Right cardiac atrium (tissue), 5 donors: ENCODE data around the gene PMIS2. TPM values are rescaled to one million over a fixed set of nuclear protein-coding genes. Genes with fewer than 3 reads are reported as not detected.

Experiments
- ATAC-seq, 2 donors: fragments of 200-7000 bp; cut with Tn5 transposase; one replicate each; pipeline versions ENCODE4 v1.8.0 to v1.9.1; 2020; ENCODE audit warnings: moderate library complexity in 2 of 2, mild to moderate bottlenecking in 1 of 2
- DNase-seq, 3 donors: peaks; one replicate each; pipeline ENCODE4 v3.0.0-alpha.2; 2020
- H3K27ac ChIP-seq: one replicate; pipeline ENCODE4 v1.5.1; 2013; ENCODE audit warnings: mild to moderate bottlenecking, low read length, control low read depth, moderate library complexity
- H3K27me3 ChIP-seq: one replicate; pipeline ENCODE4 v1.6.1; 2013; ENCODE audit not compliant: control insufficient read depth, insufficient read depth
- H3K4me1 ChIP-seq: one replicate; pipeline ENCODE4 v1.6.1; 2013; ENCODE audit warnings: low read length; ENCODE audit not compliant: control insufficient read depth, insufficient read depth
- H3K4me3 ChIP-seq: one replicate; pipeline ENCODE4 v1.5.1; 2013; ENCODE audit warnings: low read length, control low read depth
- H3K9me3 ChIP-seq: one replicate; pipeline ENCODE4 v1.6.1; 2013; ENCODE audit warnings: low read length; ENCODE audit not compliant: control insufficient read depth
- WGBS: extraction: QIAGEN DNeasy Blood & Tissue Kit; methylation state at CpG from one replicate; pipeline ENCODE4 v1.1.7; 2013; 5-methylcytosine and 5-hydroxymethylcytosine counted together
- intact Hi-C, 4 donors: fragments of 100-400 bp; cut with DNase I; formaldehyde crosslinking; loops; one replicate each; pipeline versions ENCODE4 v1.11.0 to v1.14.0; 2022 to 2023
- polyA plus RNA-seq: library from polyadenylated mRNA; stranded (reverse); fragments of 200-250 nt; gene quantifications from one replicate; pipeline ENCODE4 v1.2.3, GENCODE V29; 2013
- total RNA-seq, 4 donors: library from RNA; stranded (reverse); fragmentation: NEBNext Ultra II Directional; extraction: Animal tissue kit (Norgen Biotek cat#: 25700); gene quantifications; one replicate each; pipeline ENCODE4 v1.2.1, GENCODE V29; 2021
- donor health status: healthy with polysubstance abuse.
- donor health status: DM: no; HTN: yes; CAD: no.
- donor health status: DM: no; HTN: no; CAD: no.
- donor health status: DM: no; HTN: yes; CAD: no; lungs with severe emphysema.
- donor health status: DM: yes; HTN: yes; CAD: no.

Gene PMIS2
- total and polyA plus RNA-seq, 5 donors: not detected

- Histone ChIP-seq H3K4me3 (no peak overlapping the region), H3K27ac (no peak overlapping the region), H3K9me3 (no peaks in the 10 kb centered on the region), H3K4me1 (peaks cover 7% of the 10 kb centered on the region), H3K27me3 (no peaks in the 10 kb centered on the region)
- 20% methylated on average over 6 of the region's 6 CpGs for WGBS
- peak in 1 of 3 donors; percentile 45 for DNase-seq
- intact Hi-C loops: loop anchor here in 1 of 4 donors (2.0 kb wide), 1 partner anchor 168 kb away; no protein-coding TSS in a partner anchor
- no peak for ATAC-seq
These were observed 36.7 kb upstream of the PMIS2 start for GRCh38 chr19:35549174-35549788.

DNA sequence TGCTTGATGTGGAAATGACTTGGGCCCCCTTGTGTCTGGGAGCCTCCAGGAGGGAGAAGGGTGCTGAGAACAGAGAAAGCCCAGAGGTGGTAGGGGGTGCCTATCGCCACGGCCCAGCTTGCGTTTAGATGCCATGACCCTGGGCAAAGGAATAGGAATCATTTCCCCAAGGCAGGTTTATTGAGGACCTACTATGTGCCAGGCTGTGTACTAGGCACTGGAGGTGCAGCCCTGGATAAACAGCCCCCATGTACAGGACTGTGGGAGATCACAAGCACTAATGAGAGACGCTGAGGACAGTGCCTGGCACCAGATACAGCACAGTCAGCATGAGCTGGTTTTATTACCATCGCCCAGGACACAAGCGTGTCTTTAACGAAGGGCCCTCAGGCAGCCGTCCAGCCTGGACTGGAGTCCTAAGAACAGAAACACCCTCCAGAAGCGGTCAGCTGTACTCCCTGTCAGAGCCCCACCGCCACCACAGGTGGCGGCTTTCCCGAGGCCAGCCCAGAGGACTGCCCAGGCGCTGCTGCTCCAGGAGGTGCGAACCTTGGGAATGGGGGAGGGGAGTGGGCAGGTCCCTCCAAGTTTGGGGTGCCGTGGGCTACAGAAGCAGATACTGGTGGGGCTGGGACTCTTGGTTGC is 36.0 kb upstream of the PMIS2 start:
- WGBS: 87% methylated on average over 15 of the region's 15 CpGs
- no peaks in the 10 kb centered on the region for H3K27me3 ChIP-seq
- no peak overlapping the region for H3K27ac ChIP-seq
- H3K4me1 ChIP-seq: peaks cover 7% of the 10 kb centered on the region
- DNase-seq: peak in 1 of 3 donors; percentile 46
- no peaks in the 10 kb centered on the region for H3K9me3 ChIP-seq
- intact Hi-C loops: loop anchor here in 1 of 4 donors (2.0 kb wide), 1 partner anchor 167 kb away; no protein-coding TSS in a partner anchor
- no peak for ATAC-seq
- no peak overlapping the region for H3K4me3 ChIP-seq

DNA sequence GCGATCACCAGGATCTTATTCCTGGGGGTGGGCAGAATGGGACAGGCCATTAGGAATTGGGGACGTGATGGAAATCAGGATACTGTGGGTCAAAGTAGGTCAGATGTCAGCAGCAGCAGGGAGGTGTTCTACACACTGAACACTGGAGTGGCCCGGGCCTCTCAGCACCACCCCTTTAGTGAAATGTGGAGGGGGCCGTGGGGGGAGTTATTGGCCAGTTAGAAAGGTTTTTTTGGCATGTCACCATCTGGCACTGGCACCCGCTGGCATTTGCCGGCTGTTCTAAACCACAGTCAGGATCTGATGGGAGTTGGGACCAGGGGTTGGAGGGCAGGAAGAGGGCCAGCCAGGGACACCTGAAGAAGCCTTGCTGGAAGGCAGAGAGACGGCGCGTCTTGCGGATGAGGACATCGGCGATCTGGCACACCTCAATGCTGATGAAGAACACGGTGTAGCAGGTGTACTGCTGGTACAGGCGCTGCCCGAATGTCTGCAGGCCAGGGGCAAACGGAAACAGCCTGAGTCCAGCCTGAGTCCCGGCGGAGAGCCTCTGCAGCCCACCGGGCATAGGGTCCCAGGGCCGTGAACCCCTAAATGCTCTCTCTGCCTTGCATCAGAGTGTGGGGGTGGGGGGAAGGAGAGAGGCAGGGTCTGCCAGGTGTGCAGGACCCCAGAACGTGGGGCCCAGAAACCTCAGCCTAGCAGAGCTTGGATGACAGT is 34.7 kb upstream of the PMIS2 start:
- Histone ChIP-seq H3K27ac (no peak overlapping the region), H3K4me3 (no peak overlapping the region), H3K4me1 (peaks cover 4% of the 10 kb centered on the region), H3K27me3 (no peaks in the 10 kb centered on the region), H3K9me3 (no peaks in the 10 kb centered on the region)
- intact Hi-C loops: no loop called here
- WGBS: 81% methylated on average over 21 of the region's 21 CpGs
- DNase-seq (peak in 1 of 3 donors; percentile 36), ATAC-seq (no peak)

DNA sequence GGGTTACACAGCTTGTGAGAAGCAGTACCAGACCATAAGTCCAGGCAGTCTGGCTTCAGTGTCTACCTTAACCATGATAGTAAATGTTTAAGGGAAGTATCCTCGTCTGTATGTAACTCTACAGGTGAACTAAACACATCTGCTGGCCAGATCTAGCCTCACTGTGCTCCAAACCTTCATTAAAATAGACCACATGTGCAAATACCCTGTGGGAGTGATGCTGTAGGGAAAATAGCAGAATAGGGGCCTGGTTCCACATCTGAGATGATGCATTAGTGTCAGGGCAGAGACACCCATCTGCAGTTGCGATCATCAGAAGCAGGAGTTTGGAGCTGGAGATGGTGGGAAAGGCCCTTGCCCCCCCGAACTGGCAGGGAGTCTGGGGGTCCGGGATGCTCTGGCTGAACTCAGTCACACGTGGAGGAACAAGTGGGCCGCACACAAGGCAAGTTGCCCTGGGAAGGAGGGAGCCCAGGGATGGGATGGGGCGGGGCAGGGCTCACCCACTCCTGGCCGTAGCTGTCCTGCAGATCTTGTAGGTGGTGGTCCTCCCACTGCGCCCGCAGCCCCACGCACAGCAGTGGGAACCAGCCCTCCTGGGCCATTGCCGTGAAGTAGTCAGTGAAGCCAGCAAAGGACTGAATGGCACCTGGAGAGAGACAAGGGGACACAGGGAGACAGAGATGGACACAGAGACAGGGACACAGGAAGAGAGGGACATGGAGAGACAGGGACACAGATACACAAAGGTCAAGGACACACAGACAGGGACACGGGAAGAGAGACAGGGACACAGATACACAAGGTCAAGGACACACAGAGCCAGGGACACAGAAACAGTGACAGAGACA is 33.2 kb upstream of the PMIS2 start:
- WGBS: 70% methylated on average over 13 of the region's 13 CpGs
- DNase-seq: peak in 1 of 3 donors; percentile 31
- no peak overlapping the region for H3K4me3 ChIP-seq
- ATAC-seq: no peak
- no peaks in the 10 kb centered on the region for H3K9me3 ChIP-seq
- H3K4me1 ChIP-seq: no peaks in the 10 kb centered on the region
- no peak overlapping the region for H3K27ac ChIP-seq
- H3K27me3 ChIP-seq: no peaks in the 10 kb centered on the region
- intact Hi-C loops: no loop called here

DNA sequence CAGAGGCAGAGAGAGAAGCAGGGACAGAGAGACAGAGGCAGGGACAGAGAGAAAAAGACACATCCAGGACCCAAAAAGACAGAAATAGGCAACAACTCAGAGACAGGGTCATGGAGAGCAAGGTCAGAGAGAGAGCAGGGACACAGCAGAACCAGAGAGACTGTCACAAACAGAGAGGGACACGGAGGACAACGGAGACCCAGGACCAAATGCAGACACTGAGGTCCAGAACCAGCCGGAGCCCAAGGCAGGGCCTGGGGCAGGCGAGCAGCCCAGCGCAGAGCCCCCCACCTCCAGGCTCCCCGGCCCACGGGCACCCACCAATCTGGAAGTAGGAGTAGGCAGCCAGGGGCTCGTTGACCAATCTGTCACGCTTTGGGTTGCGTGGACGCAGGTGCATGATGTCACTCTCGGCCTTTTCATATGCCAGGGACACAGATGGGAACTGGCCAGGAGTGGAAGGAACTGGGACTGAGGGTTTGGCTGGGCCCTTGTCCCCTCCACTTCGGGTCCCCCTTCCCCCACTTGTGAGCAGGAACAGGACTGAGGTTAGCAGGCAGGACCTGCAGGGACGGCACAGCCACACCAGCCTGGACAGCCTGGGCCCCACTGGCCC is 32.5 kb upstream of the PMIS2 start:
- no peak overlapping the region for H3K27ac ChIP-seq
- ATAC-seq: no peak
- intact Hi-C loops: no loop called here
- H3K27me3 ChIP-seq: no peaks in the 10 kb centered on the region
- no peaks in the 10 kb centered on the region for H3K4me1 ChIP-seq
- peak in 1 of 3 donors; percentile 41 for DNase-seq
- H3K4me3 ChIP-seq: no peak overlapping the region
- no peaks in the 10 kb centered on the region for H3K9me3 ChIP-seq
- WGBS: 68% methylated on average over 14 of the region's 14 CpGs

GRCh38 chr19:35554076-35554475 is 31.9 kb upstream of the PMIS2 start:
- no peaks in the 10 kb centered on the region for H3K4me1 ChIP-seq
- ATAC-seq: no peak
- H3K27ac ChIP-seq: no peak overlapping the region
- intact Hi-C loops: no loop called here
- WGBS: 59% methylated on average over 5 of the region's 5 CpGs
- DNase-seq: peak in 1 of 3 donors; percentile 12
- H3K27me3 ChIP-seq: no peaks in the 10 kb centered on the region
- no peaks in the 10 kb centered on the region for H3K9me3 ChIP-seq
- H3K4me3 ChIP-seq: no peak overlapping the region

DNA sequence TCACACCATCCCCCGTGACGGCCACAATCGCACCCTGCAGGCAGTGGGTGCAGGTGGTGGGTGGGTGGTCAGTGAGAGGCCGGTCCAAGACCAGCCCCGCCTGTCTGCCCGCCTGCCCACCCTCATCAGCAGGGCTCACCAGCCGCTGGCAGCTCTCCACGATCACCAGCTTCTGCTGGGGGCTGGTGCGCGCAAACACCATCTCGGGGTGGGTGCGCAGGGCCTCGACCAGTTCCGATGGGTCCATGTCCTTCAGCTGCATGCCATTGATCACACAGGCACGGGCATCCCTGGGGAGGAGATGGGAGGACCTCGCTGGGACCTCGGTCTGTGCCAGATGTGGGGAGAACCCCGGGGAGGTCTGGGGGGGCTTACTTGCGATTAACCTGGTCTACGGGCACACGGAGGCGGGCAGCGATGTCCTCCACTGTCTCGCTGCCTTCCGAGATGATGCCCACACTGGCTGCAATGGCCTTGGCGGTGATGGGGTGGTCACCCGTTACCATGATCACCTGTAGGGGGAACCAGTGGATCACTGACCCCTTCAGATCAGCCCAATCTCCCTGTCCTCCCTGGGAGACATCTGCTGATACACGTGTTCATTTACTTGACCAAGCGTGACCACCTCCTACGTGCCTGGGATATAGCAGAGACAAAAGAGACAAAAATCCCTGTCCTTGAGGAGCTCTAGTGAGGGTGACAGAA is 30.5 kb upstream of the PMIS2 start:
- Histone ChIP-seq H3K27me3 (no peaks in the 10 kb centered on the region), H3K4me3 (no peak overlapping the region), H3K27ac (no peak overlapping the region), H3K9me3 (no peaks in the 10 kb centered on the region), H3K4me1 (no peaks in the 10 kb centered on the region)
- 65% methylated on average over 30 of the region's 30 CpGs for WGBS
- intact Hi-C loops: no loop called here
- ATAC-seq: no peak
- DNase-seq: peak in 1 of 3 donors; percentile 30

GRCh38 chr19:35556025-35556590 is 29.9 kb upstream of the PMIS2 start:
- Histone ChIP-seq H3K27me3 (no peaks in the 10 kb centered on the region), H3K4me3 (no peak overlapping the region), H3K4me1 (no peaks in the 10 kb centered on the region), H3K9me3 (no peaks in the 10 kb centered on the region), H3K27ac (no peak overlapping the region)
- peak in 1 of 3 donors; percentile 12 for DNase-seq
- WGBS: 85% methylated on average over 9 of the region's 9 CpGs
- intact Hi-C loops: no loop called here
- ATAC-seq: no peak

- intact Hi-C loops: no loop called here
- no peak for ATAC-seq
- H3K27ac ChIP-seq: no peak overlapping the region
- H3K9me3 ChIP-seq: no peaks in the 10 kb centered on the region
- no peaks in the 10 kb centered on the region for H3K27me3 ChIP-seq
- H3K4me1 ChIP-seq: no peaks in the 10 kb centered on the region
- WGBS: 79% methylated on average over 16 of the region's 16 CpGs
- H3K4me3 ChIP-seq: no peak overlapping the region
- peak in 1 of 3 donors; percentile 37 for DNase-seq
These were observed 29.0 kb upstream of the PMIS2 start for GRCh38 chr19:35556846-35557538.
